Endothelial cell of umbilical vein (primary cell): ENCODE measurements around the gene AGT. TPM values are rescaled to one million over a fixed set of nuclear protein-coding genes. Genes with fewer than 3 reads are reported as not detected.

Experiments used
- BruUV-seq: library from RNA; stranded (reverse); fragments of 400-500 nt; replicated peaks from 2 replicates; lab custom pipeline; 2021; lab: Mats Ljungman, UMichigan
- CTCF ChIA-PET: fragments of 300-600, 350-600 bp; sonication (Branson Sonifier 250); formaldehyde crosslinking; loops from one replicate; lab custom pipeline; 2021; ENCODE audit warnings: antibody characterized with exemption, inconsistent platforms; lab: Charles Lee
- POLR2A ChIA-PET: fragments of 300-600, 350-600 bp; sonication (Branson Sonifier 250); formaldehyde crosslinking; loops from one replicate; lab custom pipeline; 2021; ENCODE audit warnings: antibody characterized with exemption, inconsistent platforms; lab: Charles Lee
- DNase-seq: peaks from one replicate; pipeline ENCODE4 v3.0.0-alpha.2; 2011; ENCODE audit warnings: low read depth, low spot score
- FAIRE-seq: peaks from 2 replicates; lab custom pipeline; 2011; peaks lifted over from hg19 to GRCh38; lab: Jason Lieb, UNC
- H2AFZ ChIP-seq: 2 replicates; pipeline ENCODE4 v1.6.0; 2012; ENCODE audit warnings: low read depth, low read length, control low read depth, inconsistent platforms
- H3K27ac ChIP-seq: 2 replicates; pipeline ENCODE4 v1.5.1; 2011; ENCODE audit warnings: low read depth, mild to moderate bottlenecking, control low read depth, low read length, moderate library complexity; ENCODE audit not compliant: insufficient read depth
- H3K27me3 ChIP-seq, 2 experiments: 2 replicates each; pipeline versions ENCODE4 v1.6.0 to v1.6.1; 2011; ENCODE audit warnings: low read length in 2 of 2, mixed read lengths in 1 of 2; ENCODE audit not compliant: control insufficient read depth in 2 of 2, insufficient read depth in 2 of 2
- H3K36me3 ChIP-seq, 2 experiments: 2 replicates in 1 of 2; 3 replicates in 1 of 2; pipeline ENCODE4 v1.5.1; 2011; ENCODE audit warnings: low read length in 2 of 2, mild to moderate bottlenecking in 1 of 2, moderate library complexity in 1 of 2; ENCODE audit not compliant: control insufficient read depth in 2 of 2, insufficient read depth in 2 of 2; ENCODE audit errors: extremely low read depth in 1 of 2
- H3K4me1 ChIP-seq: 3 replicates; pipeline ENCODE4 v1.5.1; 2011; ENCODE audit warnings: mild to moderate bottlenecking, low read length; ENCODE audit not compliant: control insufficient read depth, insufficient read depth; ENCODE audit errors: extremely low read depth
- H3K4me2 ChIP-seq: 2 replicates; pipeline ENCODE4 v1.6.1; 2011; ENCODE audit warnings: low read length, control low read depth, mixed read lengths; ENCODE audit not compliant: insufficient read depth
- H3K4me3 ChIP-seq, 3 experiments: fragments of 200-600 bp in 1 of 3; sonication (generic), shearing (Covaris generic) in 1 of 3; replicated peaks in 1 of 3; 2 replicates each; pipeline ENCODE4 v1.5.1; 2011 to 2016; ENCODE audit warnings: control low read depth in 3 of 3, low read length in 3 of 3, mild to moderate bottlenecking in 2 of 3, inconsistent platforms in 1 of 3, low read depth in 1 of 3, moderate library complexity in 1 of 3; ENCODE audit not compliant: insufficient read depth in 1 of 3
- H3K79me2 ChIP-seq: 2 replicates; pipeline ENCODE4 v1.6.0; 2012; ENCODE audit warnings: low read length, inconsistent platforms; ENCODE audit not compliant: control insufficient read depth, insufficient read depth
- H3K9ac ChIP-seq: replicated peaks from 2 replicates; pipeline ENCODE3; 2011; ENCODE audit warnings: low read length, control low read depth; ENCODE audit not compliant: insufficient read depth; ENCODE audit errors: extremely low read depth
- H3K9me1 ChIP-seq: replicated peaks from 3 replicates; pipeline ENCODE4 v1.6.0; 2011; ENCODE audit warnings: mild to moderate bottlenecking, low read length; ENCODE audit not compliant: control insufficient read depth, insufficient read depth; ENCODE audit errors: extremely low read depth
- H3K9me3 ChIP-seq: replicated peaks from 2 replicates; pipeline ENCODE4 v1.5.1; 2012; ENCODE audit warnings: low read length, inconsistent platforms; ENCODE audit not compliant: control insufficient read depth, insufficient read depth
- H4K20me1 ChIP-seq: replicated peaks from 2 replicates; pipeline ENCODE3; 2011; ENCODE audit warnings: mild to moderate bottlenecking, low read length; ENCODE audit not compliant: control insufficient read depth, insufficient read depth; ENCODE audit errors: extremely low read depth
- EZH2 ChIP-seq: IDR thresholded peaks from 2 replicates; pipeline ENCODE4 v1.6.1; 2012; ENCODE audit warnings: borderline replicate concordance, low read depth, mild to moderate bottlenecking, moderate library complexity, low read length, inconsistent platforms; ENCODE audit not compliant: severe bottlenecking
- FOS ChIP-seq: IDR thresholded peaks from 2 replicates; pipeline ENCODE4 v1.6.1; 2011; ENCODE audit warnings: mild to moderate bottlenecking, low read length, moderate library complexity, borderline replicate concordance; ENCODE audit not compliant: insufficient read depth
- GATA2 ChIP-seq: IDR thresholded peaks from 2 replicates; pipeline ENCODE4 v1.7.0; 2011; ENCODE audit warnings: low read depth, mild to moderate bottlenecking, moderate library complexity, mixed read lengths, low read length; ENCODE audit not compliant: insufficient read length, insufficient read depth
- JUN ChIP-seq: IDR thresholded peaks from 2 replicates; pipeline ENCODE4 v1.6.1; 2011; ENCODE audit warnings: borderline replicate concordance, low read depth; ENCODE audit not compliant: insufficient read length, insufficient read depth
- MYC ChIP-seq: IDR thresholded peaks from one replicate; pipeline ENCODE4 v1.6.1; 2011; ENCODE audit warnings: mild to moderate bottlenecking, low read depth, low read length
- POLR2A ChIP-seq: IDR thresholded peaks from 2 replicates; pipeline ENCODE4 v1.6.1; 2012; ENCODE audit warnings: low read depth, mild to moderate bottlenecking, control low read depth, low read length
- POLR2AphosphoS5 ChIP-seq: IDR thresholded peaks from 2 replicates; pipeline ENCODE4 v1.6.1; 2012; ENCODE audit warnings: low read depth, mild to moderate bottlenecking, control low read depth, low read length, moderate library complexity; ENCODE audit not compliant: insufficient read depth
- dilution Hi-C: fragments of 300-500 bp; cut with MboI; formaldehyde crosslinking; loops from one replicate; pipeline ENCODE4 v1.15.0; 2019; ENCODE audit warnings: low sequenced_read_pairs; ENCODE audit not compliant: extremely low pct_ligation_motif_present
- intact Hi-C: fragments of 100-400 bp; cut with micrococcal nuclease; formaldehyde crosslinking; loops from one replicate; pipeline ENCODE4 v1.10.0; 2022
- polyA plus RNA-seq, 4 experiments: library from polyadenylated mRNA; depleted of rRNA in 3 of 4; stranded (reverse) in 3 of 4; unstranded in 1 of 4; fragments of >200 nt; gene quantifications; 2 replicates each; pipeline versions ENCODE4 v1.2.1 to v1.2.3, GENCODE V29; 2011 to 2012; ENCODE audit warnings: missing spikeins in 1 of 4
- total RNA-seq: library from RNA; stranded (reverse); gene quantifications from 2 replicates; pipeline ENCODE4 v1.2.3, GENCODE V29; 2021
- TF ChIP-seq, protein P1 (sequence below): IDR thresholded peaks from 2 replicates; pipeline ENCODE4 v1.6.1; 2011; ENCODE audit not compliant: insufficient read depth, insufficient read length
- TF ChIP-seq, protein P2 (sequence below), 2 donors: IDR thresholded peaks; 1 replicate in 1 of 2; 2 replicates in 1 of 2; pipeline ENCODE4 v1.5.1; 2011; ENCODE audit warnings: low read length in 2 of 2, mild to moderate bottlenecking in 2 of 2, moderate library complexity in 2 of 2, control low read depth in 1 of 2, inconsistent platforms in 1 of 2, low read depth in 1 of 2; ENCODE audit not compliant: insufficient read depth in 1 of 2; ENCODE audit errors: extremely low read depth in 1 of 2

The AGT gene
- total and polyA plus RNA-seq, 2 donors (not counting 3 experiments of a cell fraction or from before 2014, with no cell fraction given): not detected

DNA sequence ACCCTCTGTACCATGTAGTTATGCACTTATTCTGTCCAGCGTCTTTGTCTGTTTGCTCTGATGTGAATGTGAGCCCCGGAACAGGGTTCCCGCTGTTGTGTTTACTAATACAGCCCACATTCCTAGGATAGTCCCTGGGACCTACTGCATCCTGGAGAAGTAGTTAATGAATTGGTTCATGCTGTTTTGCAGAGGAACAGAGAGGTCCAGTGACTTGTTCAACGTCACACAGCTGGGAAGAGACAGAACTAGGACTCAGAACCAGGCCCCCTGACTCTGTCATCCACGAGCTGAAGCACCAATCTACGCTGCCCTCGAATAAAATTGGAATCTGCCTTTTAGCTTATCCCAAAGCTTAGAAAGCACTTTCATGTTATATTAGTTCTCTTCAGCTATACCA, 784 bp downstream of the AGT start:
- FAIRE-seq: no peak

DNA sequence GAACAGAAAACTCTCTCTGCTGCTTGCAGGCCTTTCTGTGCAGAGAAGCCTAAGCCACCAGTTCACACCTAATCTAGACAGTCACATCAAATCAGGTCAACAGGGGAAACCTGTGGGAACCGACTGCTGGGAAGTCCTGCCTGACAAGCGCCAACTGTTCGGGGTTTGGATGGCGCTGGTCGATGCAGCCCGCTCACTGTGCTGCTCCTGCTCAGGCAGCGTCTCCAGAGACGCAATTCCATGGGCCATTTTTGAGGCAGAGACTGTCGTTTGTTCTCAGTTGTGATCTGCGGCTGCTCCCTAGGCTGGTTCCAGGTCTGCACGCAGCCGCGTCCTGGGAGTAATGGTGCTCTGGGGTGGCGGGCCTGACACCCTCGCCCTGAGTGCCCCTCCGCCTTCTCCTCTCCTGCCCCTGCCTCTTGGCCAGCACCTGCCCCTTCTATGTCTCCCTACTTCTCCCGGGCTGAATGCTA, 1.4 kb downstream of the AGT start:
- Histone ChIP-seq H3K4me1 (no peaks in the 10 kb centered on the region), H3K9me1 (no peaks in the 10 kb centered on the region), H3K79me2 (no peaks in the 10 kb centered on the region), H3K27me3 (no peaks in the 10 kb centered on the region), H3K4me2 (no peak overlapping the region), H2AFZ (no peak overlapping the region), H3K9me3 (no peaks in the 10 kb centered on the region), H3K27ac (no peak overlapping the region), H3K4me3 (no peak overlapping the region), H3K36me3 (no peaks in the 10 kb centered on the region), H3K9ac (no peak overlapping the region), H4K20me1 (no peaks in the 10 kb centered on the region)
- TF ChIP-seq POLR2A (no peak), GATA2 (no peak), EZH2 (no peak), MYC (no peak), JUN (no peak), POLR2AphosphoS5 (no peak), FOS (no peak)
- TF ChIP-seq, protein P1, sequence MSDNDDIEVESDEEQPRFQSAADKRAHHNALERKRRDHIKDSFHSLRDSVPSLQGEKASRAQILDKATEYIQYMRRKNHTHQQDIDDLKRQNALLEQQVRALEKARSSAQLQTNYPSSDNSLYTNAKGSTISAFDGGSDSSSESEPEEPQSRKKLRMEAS: no peak
- TF ChIP-seq, protein P2, sequence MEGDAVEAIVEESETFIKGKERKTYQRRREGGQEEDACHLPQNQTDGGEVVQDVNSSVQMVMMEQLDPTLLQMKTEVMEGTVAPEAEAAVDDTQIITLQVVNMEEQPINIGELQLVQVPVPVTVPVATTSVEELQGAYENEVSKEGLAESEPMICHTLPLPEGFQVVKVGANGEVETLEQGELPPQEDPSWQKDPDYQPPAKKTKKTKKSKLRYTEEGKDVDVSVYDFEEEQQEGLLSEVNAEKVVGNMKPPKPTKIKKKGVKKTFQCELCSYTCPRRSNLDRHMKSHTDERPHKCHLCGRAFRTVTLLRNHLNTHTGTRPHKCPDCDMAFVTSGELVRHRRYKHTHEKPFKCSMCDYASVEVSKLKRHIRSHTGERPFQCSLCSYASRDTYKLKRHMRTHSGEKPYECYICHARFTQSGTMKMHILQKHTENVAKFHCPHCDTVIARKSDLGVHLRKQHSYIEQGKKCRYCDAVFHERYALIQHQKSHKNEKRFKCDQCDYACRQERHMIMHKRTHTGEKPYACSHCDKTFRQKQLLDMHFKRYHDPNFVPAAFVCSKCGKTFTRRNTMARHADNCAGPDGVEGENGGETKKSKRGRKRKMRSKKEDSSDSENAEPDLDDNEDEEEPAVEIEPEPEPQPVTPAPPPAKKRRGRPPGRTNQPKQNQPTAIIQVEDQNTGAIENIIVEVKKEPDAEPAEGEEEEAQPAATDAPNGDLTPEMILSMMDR (IDR thresholded peaks at IDR 0.05; ENCODE audit: extremely low read depth in 1 of 2, insufficient read depth in 1 of 2, low read depth in 1 of 2, low read length in 2 of 2): no peak
- CTCF ChIA-PET: no interaction called here
- DNase-seq: no peak
- POLR2A ChIA-PET: no interaction called here
- dilution Hi-C loops: no loop called here
- no peak for FAIRE-seq
- intact Hi-C loops: no loop called here
- BruUV-seq: no TSS peak

More for the DNA sequence above, 784 bp downstream of the AGT start:
- H3K9me1 ChIP-seq: no peaks in the 10 kb centered on the region
- TF ChIP-seq POLR2AphosphoS5 (no peak), MYC (no peak), EZH2 (no peak), POLR2A (no peak), FOS (no peak)
- TF ChIP-seq, protein P1: no peak
- no peak overlapping the region for H2AFZ ChIP-seq
- no peaks in the 10 kb centered on the region for H3K36me3 ChIP-seq
- no peaks in the 10 kb centered on the region for H3K9me3 ChIP-seq
- intact Hi-C loops (no loop called here), dilution Hi-C loops (no loop called here)
- no peaks in the 10 kb centered on the region for H4K20me1 ChIP-seq
- no TSS peak for BruUV-seq
- H3K4me1 ChIP-seq: no peaks in the 10 kb centered on the region
- no peaks in the 10 kb centered on the region for H3K79me2 ChIP-seq
- POLR2A ChIA-PET: no interaction called here
- H3K27me3 ChIP-seq: no peaks in the 10 kb centered on the region
- no peak overlapping the region for H3K4me3 ChIP-seq
- no peak for DNase-seq
- no peak overlapping the region for H3K9ac ChIP-seq
- no peak overlapping the region for H3K4me2 ChIP-seq
- CTCF ChIA-PET: no interaction called here
- H3K27ac ChIP-seq: no peak overlapping the region
